Fibroblast of lung (primary cell): ENCODE measurements around the gene CSKMT. TPM values are rescaled to one million over a fixed set of nuclear protein-coding genes. Genes with fewer than 3 reads are reported as not detected.

Experiments
- DNase-seq, 2 donors: peaks; one replicate each; pipeline versions ENCODE4 v3.0.0 to v3.0.0-alpha.2; 2010; ENCODE audit warnings: low read depth in 2 of 2
- H2AFZ ChIP-seq: 2 replicates; pipeline ENCODE4 v1.5.1; 2012; ENCODE audit warnings: low read length, control low read depth, inconsistent platforms
- H3K27ac ChIP-seq: 2 replicates; pipeline ENCODE4 v1.5.1; 2011; ENCODE audit warnings: low read length, control low read depth; ENCODE audit not compliant: insufficient read depth
- H3K27me3 ChIP-seq: 2 replicates; pipeline ENCODE4 v1.5.1; 2011; ENCODE audit warnings: mild to moderate bottlenecking, low read length; ENCODE audit not compliant: control insufficient read depth, insufficient read depth
- H3K36me3 ChIP-seq: 2 replicates; pipeline ENCODE4 v1.5.1; 2011; ENCODE audit warnings: low read length; ENCODE audit not compliant: control insufficient read depth, insufficient read depth
- H3K4me1 ChIP-seq: 2 replicates; pipeline ENCODE4 v1.5.1; 2011; ENCODE audit warnings: low read length; ENCODE audit not compliant: control insufficient read depth, insufficient read depth; ENCODE audit errors: extremely low read depth
- H3K4me2 ChIP-seq: 2 replicates; pipeline ENCODE4 v1.5.1; 2011; ENCODE audit warnings: low read length, control low read depth; ENCODE audit not compliant: insufficient read depth; ENCODE audit errors: extremely low read depth
- H3K4me3 ChIP-seq, 4 experiments: fragments of 200-600 bp in 1 of 4; sonication (generic) in 1 of 4; replicated peaks in 1 of 4; 2 replicates each; pipeline ENCODE4 v1.5.1; 2011 to 2016; ENCODE audit warnings: low read length in 4 of 4, low read depth in 3 of 4, mild to moderate bottlenecking in 3 of 4, control low read depth in 2 of 4, inconsistent platforms in 1 of 4, mixed read lengths in 1 of 4; ENCODE audit not compliant: insufficient read depth in 1 of 4; ENCODE audit errors: control extremely low read depth in 1 of 4
- H3K79me2 ChIP-seq: 2 replicates; pipeline ENCODE4 v1.5.1; 2012; ENCODE audit warnings: mild to moderate bottlenecking, low read length, inconsistent platforms; ENCODE audit not compliant: control insufficient read depth, insufficient read depth
- H3K9ac ChIP-seq: 2 replicates; pipeline ENCODE4 v1.5.1; 2011; ENCODE audit warnings: mild to moderate bottlenecking, low read length, control low read depth; ENCODE audit not compliant: insufficient read depth
- H3K9me3 ChIP-seq: 2 replicates; pipeline ENCODE4 v1.5.1; 2012; ENCODE audit warnings: low read depth, low read length; ENCODE audit not compliant: control insufficient read depth, insufficient read depth
- H4K20me1 ChIP-seq: 2 replicates; pipeline ENCODE4 v1.5.1; 2011; ENCODE audit warnings: low read length; ENCODE audit not compliant: control insufficient read depth, insufficient read depth; ENCODE audit errors: extremely low read depth
- CTCF ChIP-seq, 2 donors: IDR thresholded peaks in 1 of 2; conservative IDR thresholded peaks in 1 of 2; 1 replicate in 1 of 2; 2 replicates in 1 of 2; pipeline ENCODE4 v1.5.1; 2011 to 2012; ENCODE audit warnings: low read length in 2 of 2, control low read depth in 1 of 2, inconsistent platforms in 1 of 2, low read depth in 1 of 2, mild to moderate bottlenecking in 1 of 2
- EZH2 ChIP-seq: IDR thresholded peaks from 2 replicates; pipeline ENCODE4 v1.5.1; 2012; ENCODE audit warnings: low read length, control low read depth, mild to moderate bottlenecking; ENCODE audit errors: missing control alignments
- polyA plus RNA-seq, 2 donors: library from polyadenylated mRNA; depleted of rRNA in 1 of 2; stranded (reverse) in 1 of 2; unstranded in 1 of 2; fragments of >200 nt; gene quantifications; 2 replicates each; pipeline ENCODE4 v1.2.1, GENCODE V29; 2011 to 2012; ENCODE audit warnings: missing spikeins in 1 of 2
- total RNA-seq: library from RNA; depleted of rRNA; stranded (reverse); fragments of >200 nt; gene quantifications from 2 replicates; pipeline ENCODE4 v1.2.1, GENCODE V29; 2014

The CSKMT gene
- total and polyA plus RNA-seq, 2 donors (not counting 1 experiment from before 2014, with no cell fraction given), result 2.9 to 8.4 TPM

- Histone ChIP-seq H3K4me2 (no peak overlapping the region), H3K36me3 (peaks cover 7% of the 10 kb centered on the region), H2AFZ (no peak overlapping the region), H3K79me2 (peaks cover 15% of the 10 kb centered on the region), H3K9ac (no peak overlapping the region), H4K20me1 (no peaks in the 10 kb centered on the region), H3K27ac (no peak overlapping the region), H3K9me3 (no peaks in the 10 kb centered on the region), H3K4me3 (peak overlapping the region in 1 of 4 experiments; percentile 25), H3K4me1 (peaks cover 5% of the 10 kb centered on the region), H3K27me3 (no peaks in the 10 kb centered on the region)
- TF ChIP-seq EZH2, result no peak
- no peak for TF ChIP-seq CTCF (conservative IDR thresholded peaks at IDR 0.05 in 1 of 2, IDR thresholded peaks at IDR 0.05 in 1 of 2; ENCODE audit: low read depth in 1 of 2, low read length in 2 of 2)
- DNase-seq, result no peak
Observed at GRCh38 chr11:62677156-62677555, 12.0 kb downstream of the CSKMT start.

GRCh38 chr11:62677714-62678113 lies 12.6 kb downstream of the CSKMT start:
- peaks cover 7% of the 10 kb centered on the region for H3K36me3 ChIP-seq
- peak overlapping the region; percentile 99 for H3K4me2 ChIP-seq
- peak overlapping the region; percentile 74 to 88 (median 82) for H3K4me3 ChIP-seq
- peaks cover 5% of the 10 kb centered on the region for H3K4me1 ChIP-seq
- H3K27ac ChIP-seq, result peak overlapping the region; percentile 88
- no peak overlapping the region for H3K9ac ChIP-seq
- H3K9me3 ChIP-seq, result no peaks in the 10 kb centered on the region
- H3K27me3 ChIP-seq, result no peaks in the 10 kb centered on the region
- no peaks in the 10 kb centered on the region for H4K20me1 ChIP-seq
- H2AFZ ChIP-seq, result no peak overlapping the region
- no peak for DNase-seq
- H3K79me2 ChIP-seq, result peaks cover 13% of the 10 kb centered on the region
- TF ChIP-seq CTCF (conservative IDR thresholded peaks at IDR 0.05 in 1 of 2, IDR thresholded peaks at IDR 0.05 in 1 of 2; ENCODE audit: low read depth in 1 of 2, low read length in 2 of 2) (no peak), EZH2 (no peak)

- peak overlapping the region; percentile 88 for H3K27ac ChIP-seq
- H3K9ac ChIP-seq, result peak overlapping the region; percentile 90
- H3K36me3 ChIP-seq, result peaks cover 7% of the 10 kb centered on the region
- H3K79me2 ChIP-seq, result peaks cover 13% of the 10 kb centered on the region
- no peak overlapping the region for H2AFZ ChIP-seq
- peaks cover 5% of the 10 kb centered on the region for H3K4me1 ChIP-seq
- no peaks in the 10 kb centered on the region for H3K9me3 ChIP-seq
- peak overlapping the region; percentile 74 to 88 (median 82) for H3K4me3 ChIP-seq
- no peaks in the 10 kb centered on the region for H4K20me1 ChIP-seq
- peak overlapping the region; percentile 99 for H3K4me2 ChIP-seq
- no peaks in the 10 kb centered on the region for H3K27me3 ChIP-seq
- TF ChIP-seq CTCF (conservative IDR thresholded peaks at IDR 0.05 in 1 of 2, IDR thresholded peaks at IDR 0.05 in 1 of 2; ENCODE audit: low read depth in 1 of 2, low read length in 2 of 2), result no peak
- no peak for TF ChIP-seq EZH2
- DNase-seq, result no peak
Observed at GRCh38 chr11:62678433-62678769, 13.3 kb downstream of the CSKMT start.
